HUES64 (cell line): ENCODE results near the gene SLC31A2.

Experiments
- H3K27ac ChIP-seq: 2 replicates; pipeline ENCODE4 v1.7.0; 2013; ENCODE audit warnings: low read depth, low read length, inconsistent platforms
- H3K27me3 ChIP-seq: 2 replicates; pipeline ENCODE4 v1.6.1; 2013; ENCODE audit warnings: mild to moderate bottlenecking, low read length; ENCODE audit not compliant: insufficient read depth
- H3K36me3 ChIP-seq: 2 replicates; pipeline ENCODE4 v1.6.1; 2013; ENCODE audit warnings: mild to moderate bottlenecking, low read length; ENCODE audit not compliant: insufficient read depth
- H3K4me1 ChIP-seq: 2 replicates; pipeline ENCODE4 v1.6.1; 2013; ENCODE audit warnings: mild to moderate bottlenecking, low read length, moderate library complexity; ENCODE audit not compliant: insufficient read depth
- H3K4me3 ChIP-seq: 2 replicates; pipeline ENCODE4 v1.5.1; 2013; ENCODE audit warnings: mild to moderate bottlenecking, low read length, moderate library complexity
- H3K9ac ChIP-seq: 2 replicates; pipeline ENCODE4 v1.6.1; 2013; ENCODE audit warnings: mild to moderate bottlenecking, low read depth, low read length
- H3K9me3 ChIP-seq: 2 replicates; pipeline ENCODE4 v1.6.1; 2013; ENCODE audit warnings: low read depth, low read length; ENCODE audit not compliant: insufficient read depth
- WGBS: fragments of 150-250, 120-280 bp; methylation state at CpG from one replicate; pipeline ENCODE4 v1.1.7; 2013; ENCODE audit warnings: missing lambda C conversion rate; 5-methylcytosine and 5-hydroxymethylcytosine counted together

SLC31A2 gene

DNA sequence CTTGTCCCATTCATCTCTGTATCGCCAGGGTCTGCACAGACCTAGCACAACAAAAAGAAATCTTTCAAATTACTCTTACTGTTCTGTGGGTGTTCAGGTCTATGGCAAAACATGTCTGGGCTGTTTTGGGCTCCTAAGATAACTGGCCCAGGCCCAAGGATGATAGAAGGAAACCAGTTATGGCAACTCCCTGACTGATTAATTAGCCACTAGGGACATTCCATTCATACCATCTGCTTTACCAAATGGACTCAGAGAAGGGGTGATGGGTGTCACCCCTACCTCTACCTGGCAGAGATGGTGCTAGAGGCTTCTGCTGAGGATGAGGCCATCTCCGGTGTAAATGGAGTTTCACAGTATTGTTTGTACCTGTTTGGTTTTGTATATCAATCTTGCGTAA, 1.9 kb downstream of the SLC31A2 start:
- Histone ChIP-seq H3K36me3 (no peaks in the 10 kb centered on the region), H3K9ac (no peak overlapping the region), H3K27me3 (peaks cover 17% of the 10 kb centered on the region), H3K4me1 (peaks cover 4% of the 10 kb centered on the region; the same call in 1 of the 2 replicates), H3K27ac (no peak overlapping the region), H3K9me3 (no peaks in the 10 kb centered on the region), H3K4me3 (no peak overlapping the region)
- WGBS = 96% methylated on average over 3 of the region's 3 CpGs

DNA sequence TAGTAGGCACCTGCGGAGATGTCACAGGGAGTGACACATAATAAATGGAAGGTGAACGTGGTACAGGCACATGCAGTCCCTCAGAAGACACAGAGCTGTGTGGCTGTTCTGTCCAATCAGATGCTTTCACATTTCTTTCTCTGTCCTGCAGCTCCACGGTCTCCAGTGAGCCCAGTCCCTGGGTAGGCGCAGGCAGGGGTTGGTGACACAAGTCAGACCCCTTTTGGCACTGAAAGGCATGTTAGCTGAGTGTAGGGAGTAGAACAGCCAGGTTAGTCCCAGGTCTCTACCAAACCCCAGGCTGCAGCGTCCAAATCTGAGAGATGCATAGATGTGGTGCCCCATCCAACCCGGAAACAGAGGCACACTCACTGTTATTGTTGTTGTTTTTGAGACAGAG, 2.8 kb downstream of the SLC31A2 start:
- H3K27me3 ChIP-seq = peaks cover 17% of the 10 kb centered on the region
- no peaks in the 10 kb centered on the region for H3K36me3 ChIP-seq
- no peak overlapping the region for H3K27ac ChIP-seq
- H3K4me1 ChIP-seq = peaks cover 4% of the 10 kb centered on the region; the same call in 1 of the 2 replicates
- 92% methylated on average over 6 of the region's 6 CpGs for WGBS
- no peak overlapping the region for H3K9ac ChIP-seq
- no peaks in the 10 kb centered on the region for H3K9me3 ChIP-seq
- H3K4me3 ChIP-seq = no peak overlapping the region

DNA sequence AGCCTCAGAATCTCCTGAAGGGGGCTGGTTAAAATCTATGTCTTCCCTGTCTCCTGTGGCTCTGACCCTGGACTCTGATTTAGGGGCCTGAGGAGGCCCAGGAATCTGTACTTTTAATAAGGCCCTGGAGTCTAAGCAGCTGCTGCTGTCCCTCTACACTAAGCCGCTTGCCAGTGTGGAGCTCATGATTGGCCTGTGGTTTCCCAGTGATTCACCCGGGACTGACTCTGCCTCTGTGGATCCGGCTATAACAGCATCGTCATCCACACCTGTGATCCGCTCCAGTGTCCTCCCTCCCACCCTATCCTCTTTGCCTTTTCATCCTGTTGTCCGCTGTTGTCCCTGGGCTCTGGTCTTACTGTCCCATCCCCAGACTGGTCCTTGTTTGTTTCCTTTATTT, 3.7 kb downstream of the SLC31A2 start:
- peaks cover 4% of the 10 kb centered on the region; the same call in 1 of the 2 replicates for H3K4me1 ChIP-seq

GRCh38 chr9:113154946-113155345, 4.1 kb downstream of the SLC31A2 start:
- Histone ChIP-seq H3K9ac (no peak overlapping the region), H3K36me3 (no peaks in the 10 kb centered on the region), H3K27ac (no peak overlapping the region), H3K4me3 (no peak overlapping the region), H3K27me3 (peaks cover 17% of the 10 kb centered on the region), H3K9me3 (no peaks in the 10 kb centered on the region), H3K4me1 (peaks cover 4% of the 10 kb centered on the region; the same call in 1 of the 2 replicates)
- WGBS = 97% methylated on average over 2 of the region's 2 CpGs

More for the DNA sequence above, 3.7 kb downstream of the SLC31A2 start:
- Histone ChIP-seq H3K4me3 (no peak overlapping the region), H3K27me3 (peaks cover 17% of the 10 kb centered on the region), H3K36me3 (no peaks in the 10 kb centered on the region), H3K9me3 (no peaks in the 10 kb centered on the region), H3K9ac (no peak overlapping the region), H3K27ac (no peak overlapping the region)
- 93% methylated on average over 6 of the region's 6 CpGs for WGBS

GRCh38 chr9:113155911-113156588, 5.2 kb downstream of the SLC31A2 start:
- Histone ChIP-seq H3K27me3 (peaks cover 17% of the 10 kb centered on the region), H3K36me3 (no peaks in the 10 kb centered on the region), H3K4me3 (no peak overlapping the region), H3K4me1 (peaks cover 12% of the 10 kb centered on the region), H3K27ac (no peak overlapping the region), H3K9ac (no peak overlapping the region), H3K9me3 (no peaks in the 10 kb centered on the region)
- 58% methylated on average over 7 of the region's 7 CpGs for WGBS

GRCh38 chr9:113156880-113157279, 6.1 kb downstream of the SLC31A2 start:
- Histone ChIP-seq H3K36me3 (no peaks in the 10 kb centered on the region), H3K4me3 (no peak overlapping the region), H3K27ac (no peak overlapping the region), H3K4me1 (peaks cover 17% of the 10 kb centered on the region), H3K9me3 (no peaks in the 10 kb centered on the region), H3K9ac (no peak overlapping the region), H3K27me3 (peaks cover 11% of the 10 kb centered on the region)
- 92% methylated on average over 1 of the region's 1 CpG for WGBS

GRCh38 chr9:113158446-113158845, 7.6 kb downstream of the SLC31A2 start:
- WGBS = 92% methylated on average over 5 of the region's 5 CpGs

DNA sequence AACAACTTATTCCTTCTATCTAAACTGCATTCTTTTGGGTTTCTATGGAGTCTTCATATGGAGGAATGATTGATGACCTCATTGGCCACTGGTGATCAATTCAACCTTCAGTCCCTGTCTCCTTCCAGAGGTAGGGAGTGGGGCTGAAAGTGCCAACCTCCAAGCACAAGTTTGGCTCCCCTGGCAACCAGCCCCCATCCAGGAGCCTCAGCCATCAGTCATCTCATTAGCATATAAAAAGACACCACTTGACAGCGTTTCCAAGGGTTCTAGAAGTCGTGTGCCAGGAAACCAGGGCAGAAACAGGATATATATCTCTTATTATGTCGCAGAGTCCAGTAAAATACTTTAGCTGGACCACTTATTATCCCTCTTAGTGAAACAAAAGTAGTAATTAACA, 9.8 kb downstream of the SLC31A2 start:
- Histone ChIP-seq H3K4me1 (peaks cover 12% of the 10 kb centered on the region), H3K9ac (no peak overlapping the region), H3K27me3 (no peaks in the 10 kb centered on the region), H3K36me3 (peaks cover 22% of the 10 kb centered on the region), H3K4me3 (peak overlapping the region; percentile 28; the same call in 1 of the 2 replicates), H3K9me3 (no peaks in the 10 kb centered on the region), H3K27ac (no peak overlapping the region)
- WGBS = 10% methylated on average over 3 of the region's 3 CpGs

More at GRCh38 chr9:113158446-113158845, 7.6 kb downstream of the SLC31A2 start:
- Histone ChIP-seq H3K4me3 (no peak overlapping the region), H3K36me3 (peaks cover under 1% of the 10 kb centered on the region; the same call in 1 of the 2 replicates), H3K27ac (no peak overlapping the region), H3K27me3 (no peaks in the 10 kb centered on the region), H3K4me1 (peaks cover 12% of the 10 kb centered on the region), H3K9me3 (no peaks in the 10 kb centered on the region), H3K9ac (no peak overlapping the region)

GRCh38 chr9:113163001-113163400, 12.2 kb downstream of the SLC31A2 start:
- Histone ChIP-seq H3K27ac (no peak overlapping the region), H3K9me3 (no peaks in the 10 kb centered on the region), H3K36me3 (peaks cover 46% of the 10 kb centered on the region), H3K4me3 (no peak overlapping the region), H3K4me1 (peaks cover 12% of the 10 kb centered on the region), H3K9ac (no peak overlapping the region), H3K27me3 (no peaks in the 10 kb centered on the region)
- 60% methylated on average over 3 of the region's 3 CpGs for WGBS

DNA sequence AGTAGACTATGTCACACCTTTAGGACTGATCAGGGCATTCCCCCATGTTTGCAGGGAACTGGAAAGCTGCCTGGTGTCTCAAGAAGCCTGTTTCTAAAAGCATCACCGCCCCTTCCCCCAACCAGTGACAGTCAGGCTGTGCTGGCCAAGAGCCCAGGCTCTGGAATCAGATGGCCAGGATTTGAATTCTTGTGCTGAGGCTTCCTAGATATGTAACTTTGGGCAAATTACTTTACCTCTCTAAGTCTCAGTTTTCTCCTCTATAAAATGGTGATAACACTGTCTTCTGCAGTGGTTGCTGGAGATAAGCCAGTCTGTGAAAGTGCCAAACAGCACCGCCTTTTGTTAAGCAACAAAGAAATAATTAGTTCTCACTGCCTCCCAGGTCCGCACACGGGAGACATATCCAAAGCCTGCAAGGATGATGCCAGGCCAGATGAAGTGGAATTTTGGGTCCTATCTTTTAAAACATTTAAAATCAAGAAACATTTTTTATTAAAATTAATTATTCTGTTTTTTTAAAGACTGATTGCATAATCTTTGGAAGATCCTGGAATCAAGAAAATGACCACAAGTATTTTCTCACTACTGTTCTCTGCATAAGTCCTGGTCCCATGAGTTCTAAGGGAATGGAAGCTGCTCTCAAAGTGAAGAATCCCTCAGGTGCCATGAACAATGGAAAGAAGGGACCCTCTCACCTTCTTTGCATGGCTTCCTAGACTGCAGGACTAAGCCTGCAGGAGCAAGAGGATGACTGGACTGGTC, 13.9 kb downstream of the SLC31A2 start:
- no peaks in the 10 kb centered on the region for H3K9me3 ChIP-seq
- H3K9ac ChIP-seq = no peak overlapping the region
- H3K4me3 ChIP-seq = no peak overlapping the region
- no peaks in the 10 kb centered on the region for H3K27me3 ChIP-seq
- H3K4me1 ChIP-seq = peaks cover 12% of the 10 kb centered on the region
- H3K36me3 ChIP-seq = peaks cover 63% of the 10 kb centered on the region
- 91% methylated on average over 4 of the region's 4 CpGs for WGBS
- no peak overlapping the region for H3K27ac ChIP-seq

DNA sequence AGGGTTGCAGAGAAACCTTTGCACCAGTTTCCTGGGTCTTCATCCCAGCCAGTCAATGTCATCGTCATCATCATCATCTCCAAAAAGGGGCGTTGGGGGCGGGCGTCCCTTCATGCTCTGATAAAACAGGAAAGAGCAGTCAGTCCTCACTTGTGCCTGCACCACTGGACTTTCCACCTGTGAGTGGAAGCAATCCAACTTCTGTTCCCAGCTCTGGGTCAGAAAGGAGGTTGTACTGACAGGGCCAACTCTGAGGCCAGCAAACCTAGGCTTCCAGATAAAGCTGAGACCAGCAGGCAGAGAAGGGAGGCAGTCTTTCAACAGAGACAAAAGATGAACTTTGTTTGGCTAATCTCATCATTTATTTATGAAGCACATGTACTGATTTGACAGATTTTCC, 15.2 kb downstream of the SLC31A2 start:
- Histone ChIP-seq H3K27ac (no peak overlapping the region), H3K36me3 (peaks cover 75% of the 10 kb centered on the region), H3K27me3 (no peaks in the 10 kb centered on the region), H3K9ac (no peak overlapping the region), H3K4me1 (peaks cover 4% of the 10 kb centered on the region), H3K4me3 (no peak overlapping the region), H3K9me3 (no peaks in the 10 kb centered on the region)
- WGBS = 94% methylated on average over 4 of the region's 4 CpGs
